Duodenal mucosa (tissue), 2 donors: ENCODE measurements around the gene DBNDD1.
A peak's percentile ranks its signal among the peaks of the same experiment; 100 is the strongest.
"Not testable (repeated sequence)": the region's sequence is repeated elsewhere in the genome, so short reads cannot be mapped to it uniquely, and the experiment has no call there.

Experiments used
- H3K27ac ChIP-seq: one replicate; pipeline ENCODE4 v1.7.0; 2013; ENCODE audit warnings: low read depth, low read length
- H3K27me3 ChIP-seq, 2 donors: one replicate each; pipeline ENCODE4 v1.7.0; 2013; ENCODE audit warnings: low read length in 2 of 2, control low read depth in 1 of 2; ENCODE audit not compliant: insufficient read depth in 2 of 2, control insufficient read depth in 1 of 2
- H3K36me3 ChIP-seq, 2 donors: one replicate each; pipeline ENCODE4 v1.7.0; 2013; ENCODE audit warnings: low read length in 2 of 2, control low read depth in 1 of 2; ENCODE audit not compliant: insufficient read depth in 2 of 2, control insufficient read depth in 1 of 2
- H3K4me1 ChIP-seq, 2 donors: one replicate each; pipeline ENCODE4 v1.7.0; 2013; ENCODE audit warnings: low read length in 2 of 2, control low read depth in 1 of 2; ENCODE audit not compliant: insufficient read depth in 2 of 2, control insufficient read depth in 1 of 2
- H3K4me3 ChIP-seq, 2 donors: one replicate each; pipeline ENCODE4 v1.7.0; 2013; ENCODE audit warnings: low read length in 2 of 2, low read depth in 1 of 2
- H3K9ac ChIP-seq, 2 donors: one replicate each; pipeline ENCODE4 v1.7.0; 2013; ENCODE audit warnings: low read length in 2 of 2, low read depth in 1 of 2
- H3K9me3 ChIP-seq, 2 donors: one replicate each; pipeline ENCODE4 v1.7.0; 2013; ENCODE audit warnings: low read length in 2 of 2, control low read depth in 1 of 2; ENCODE audit not compliant: control insufficient read depth in 1 of 2

The DBNDD1 gene

GRCh38 chr16:90018652-90019542, at the start of gene DBNDD1:
Gene DBNDD1, minus strand, starts transcription at chr16:90019456. Its CDS starts 115 bp downstream, at chr16:90019341.
- Histone ChIP-seq H3K9me3 (no peaks in the 10 kb centered on the region), H3K4me3 (peak within 1 kb of the TSS; percentile 53), H3K36me3 (no peaks in the 10 kb centered on the region), H3K27me3 (peaks cover 0 to 2% of the 10 kb centered on the region in 2 donors), H3K9ac (peak within 1 kb of the TSS; percentile 14 to 32), H3K4me1 (peaks cover 4 to 17% of the 10 kb centered on the region in 2 donors), H3K27ac (no peak within 1 kb of the TSS)

DNA sequence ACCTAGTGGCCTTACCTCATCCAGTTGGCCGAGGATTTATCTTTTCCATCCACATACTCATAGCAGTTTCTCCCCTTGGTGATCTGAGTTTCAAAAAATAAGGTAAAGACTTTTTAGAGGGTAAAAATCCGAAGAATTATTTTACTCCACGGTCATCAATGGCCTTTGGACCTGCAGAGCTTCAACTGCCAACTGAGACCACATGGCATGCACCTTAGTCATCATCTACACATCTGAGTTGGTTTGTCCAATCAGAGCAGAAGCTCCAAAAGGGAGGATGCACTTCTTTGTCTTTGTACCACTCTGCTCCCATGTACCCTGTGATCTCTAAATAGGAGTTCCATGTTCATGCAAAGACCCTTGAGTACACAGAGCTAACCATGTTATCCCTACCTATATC, 42.2 kb upstream of the DBNDD1 start:
- Histone ChIP-seq H3K36me3 (no peaks in the 10 kb centered on the region), H3K4me1 (no peaks in the 10 kb centered on the region), H3K9ac (no peak overlapping the region), H3K27ac (no peak overlapping the region), H3K27me3 (no peaks in the 10 kb centered on the region), H3K9me3 (no peaks in the 10 kb centered on the region), H3K4me3 (no peak overlapping the region)

- Histone ChIP-seq H3K27me3 (no peaks in the 10 kb centered on the region), H3K9me3 (peaks cover 13 to 15% of the 10 kb centered on the region in 2 donors), H3K9ac (no peak overlapping the region), H3K4me1 (no peaks in the 10 kb centered on the region), H3K36me3 (no peaks in the 10 kb centered on the region), H3K27ac (no peak overlapping the region), H3K4me3 (no peak overlapping the region)
These were observed 38.5 kb upstream of the DBNDD1 start for GRCh38 chr16:90057738-90058173.

- not testable (repeated sequence) for H3K27me3 ChIP-seq, H3K36me3 ChIP-seq, H3K27ac ChIP-seq, H3K4me3 ChIP-seq, H3K4me1 ChIP-seq, H3K9ac ChIP-seq
- H3K9me3 ChIP-seq: peaks cover 13 to 15% of the 10 kb centered on the region in 2 donors
These were observed 37.3 kb upstream of the DBNDD1 start for GRCh38 chr16:90056521-90056920.

DNA sequence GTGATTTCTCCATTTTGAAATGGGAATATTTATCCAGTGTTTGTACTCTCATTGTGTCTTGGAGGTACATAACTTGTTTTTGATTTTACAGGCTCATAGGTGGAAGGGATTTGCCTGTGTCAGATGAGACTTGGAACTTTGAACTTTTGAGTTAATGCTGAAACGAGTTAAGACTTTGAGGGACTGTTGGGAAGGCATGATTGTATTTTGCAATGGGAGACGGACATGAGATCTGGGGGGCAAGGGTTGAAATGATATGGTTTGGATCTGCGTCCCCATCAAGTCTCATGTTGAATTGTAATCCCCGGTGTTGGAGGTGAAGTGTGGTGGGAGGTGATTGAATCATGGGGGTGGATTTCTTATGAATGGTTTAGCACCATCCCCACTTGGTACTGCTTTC, 36.1 kb upstream of the DBNDD1 start:
- no peak overlapping the region for H3K27ac ChIP-seq
- peaks cover 13 to 15% of the 10 kb centered on the region in 2 donors for H3K9me3 ChIP-seq

GRCh38 chr16:90054554-90054953, 35.3 kb upstream of the DBNDD1 start:
- peaks cover 13 to 15% of the 10 kb centered on the region in 2 donors for H3K9me3 ChIP-seq
- H3K27ac ChIP-seq: no peak overlapping the region
- no peaks in the 10 kb centered on the region for H3K4me1 ChIP-seq

More for the DNA sequence above, 36.1 kb upstream of the DBNDD1 start:
- no peak overlapping the region for H3K9ac ChIP-seq
- no peak overlapping the region for H3K4me3 ChIP-seq
- H3K4me1 ChIP-seq: no peaks in the 10 kb centered on the region
- H3K27me3 ChIP-seq: no peaks in the 10 kb centered on the region
- H3K36me3 ChIP-seq: no peaks in the 10 kb centered on the region

DNA sequence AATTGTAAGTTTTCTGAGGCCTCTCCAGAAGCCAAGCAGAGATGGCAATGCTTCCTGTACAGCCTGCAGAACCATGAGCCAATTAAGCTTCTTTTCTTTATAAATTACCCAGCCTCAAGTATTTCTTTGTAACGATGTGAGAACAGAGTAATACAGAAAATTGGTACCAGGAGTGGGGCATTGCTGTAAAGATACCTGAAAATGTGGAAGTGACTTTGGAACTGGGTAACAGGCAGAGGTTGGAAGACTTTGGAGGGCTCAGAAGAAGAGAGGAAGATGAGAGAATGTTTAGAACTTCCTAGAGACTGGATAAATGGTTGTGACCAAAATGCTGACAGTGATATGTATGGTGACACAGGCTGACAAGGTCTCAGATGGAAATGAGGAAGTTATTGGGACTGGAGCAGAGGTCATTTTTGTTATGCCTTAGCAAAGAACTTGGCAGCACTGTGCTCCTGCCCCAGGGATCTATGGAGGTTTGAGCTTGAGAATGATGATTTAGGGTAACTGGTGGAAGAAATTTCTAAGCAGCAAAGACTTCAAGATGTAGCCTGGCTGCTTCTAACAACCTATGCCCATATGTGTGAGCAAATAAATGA, 34.7 kb upstream of the DBNDD1 start:
- Histone ChIP-seq H3K36me3 (no peaks in the 10 kb centered on the region), H3K4me3 (no peak overlapping the region), H3K4me1 (no peaks in the 10 kb centered on the region), H3K9ac (no peak overlapping the region), H3K9me3 (peaks cover 13 to 15% of the 10 kb centered on the region in 2 donors), H3K27me3 (no peaks in the 10 kb centered on the region), H3K27ac (no peak overlapping the region)

More at GRCh38 chr16:90054554-90054953, 35.3 kb upstream of the DBNDD1 start:
- no peak overlapping the region for H3K9ac ChIP-seq
- H3K4me3 ChIP-seq: no peak overlapping the region
- no peaks in the 10 kb centered on the region for H3K36me3 ChIP-seq
- H3K27me3 ChIP-seq: no peaks in the 10 kb centered on the region

- no peaks in the 10 kb centered on the region for H3K36me3 ChIP-seq
These were observed 31.7 kb upstream of the DBNDD1 start for GRCh38 chr16:90050969-90051368.

GRCh38 chr16:90048737-90049330, 29.6 kb upstream of the DBNDD1 start:
- H3K4me1 ChIP-seq: peaks cover 7 to 14% of the 10 kb centered on the region in 2 donors
- no peak overlapping the region for H3K4me3 ChIP-seq
- H3K27ac ChIP-seq: no peak overlapping the region
- peaks cover 0 to 4% of the 10 kb centered on the region in 2 donors for H3K9me3 ChIP-seq
- H3K36me3 ChIP-seq: no peaks in the 10 kb centered on the region
- no peak overlapping the region for H3K9ac ChIP-seq
- H3K27me3 ChIP-seq: no peaks in the 10 kb centered on the region

More at GRCh38 chr16:90050969-90051368, 31.7 kb upstream of the DBNDD1 start:
- Histone ChIP-seq H3K9ac (no peak overlapping the region), H3K4me1 (peaks cover 7 to 11% of the 10 kb centered on the region in 2 donors), H3K27ac (no peak overlapping the region), H3K4me3 (no peak overlapping the region), H3K9me3 (peaks cover 13 to 15% of the 10 kb centered on the region in 2 donors), H3K27me3 (no peaks in the 10 kb centered on the region)

DNA sequence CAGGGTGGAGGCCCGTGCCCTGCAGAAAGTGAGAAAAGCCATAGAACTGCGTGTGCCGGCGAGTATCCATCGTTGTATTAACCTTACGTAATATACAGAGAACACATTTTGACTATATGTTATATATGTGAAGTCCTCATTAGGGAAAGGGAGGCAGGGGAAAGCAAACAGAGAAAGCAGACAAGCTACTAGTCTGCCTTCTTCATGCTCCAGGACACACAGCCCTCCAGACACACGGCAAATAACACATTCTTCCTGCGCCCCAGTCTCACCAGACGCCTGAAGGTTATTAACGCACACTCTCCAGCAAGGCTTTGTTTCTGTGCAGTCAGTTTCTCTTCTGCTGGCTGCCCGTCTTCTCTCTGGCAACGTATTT, 29.1 kb upstream of the DBNDD1 start:
- H3K36me3 ChIP-seq: peaks cover 0 to 3% of the 10 kb centered on the region in 2 donors
- H3K4me3 ChIP-seq: no peak overlapping the region
- no peak overlapping the region for H3K27ac ChIP-seq
- H3K9me3 ChIP-seq: peaks cover 0 to 4% of the 10 kb centered on the region in 2 donors
- H3K9ac ChIP-seq: no peak overlapping the region
- H3K4me1 ChIP-seq: peaks cover 7 to 15% of the 10 kb centered on the region in 2 donors
- H3K27me3 ChIP-seq: no peaks in the 10 kb centered on the region
